Occipital lobe (tissue), 1 donor: ENCODE results near the gene ASXL3. TPM values are rescaled to one million over a fixed set of nuclear protein-coding genes. Genes with fewer than 3 reads are reported as not detected.

Experiments
- total RNA-seq: library from RNA; depleted of rRNA; stranded (reverse); fragments of >200 nt; gene quantifications from one replicate; pipeline ENCODE4 v1.2.3, GENCODE V29; 2014

Gene ASXL3
- total RNA-seq, 1 donor from 2014 or later, result 94.5 TPM

Other genes with a start within 250 kb of the ASXL3 start
- gene CCDC178, start 137.5 kb upstream of the ASXL3 start, total RNA-seq, result 1.1 TPM